ENCODE results near the gene GEMIN7. TPM values are rescaled to one million over a fixed set of nuclear protein-coding genes. Genes with fewer than 3 reads are reported as not detected.

Gene GEMIN7
- total RNA-seq, 1 donor from 2014 or later: 63.6 TPM

- H3K36me3 ChIP-seq (ENCODE audit: control insufficient read depth, insufficient read depth, low read length): peaks cover 2% of the 10 kb centered on the region
Observed at GRCh38 chr19:45047188-45047797, 31.8 kb upstream of the GEMIN7 start.

GRCh38 chr19:45049073-45049736, 29.9 kb upstream of the GEMIN7 start:
- Histone ChIP-seq H3K27me3 (ENCODE audit: control insufficient read depth, insufficient read depth, low read length) (no peaks in the 10 kb centered on the region), H3K4me3 (ENCODE audit: low read depth, low read length) (no peak overlapping the region), H3K36me3 (ENCODE audit: control insufficient read depth, insufficient read depth, low read length) (peaks cover 1% of the 10 kb centered on the region)
- no peak for DNase-seq (ENCODE audit: low read depth)
- TF ChIP-seq CTCF (IDR thresholded peaks at IDR 0.05; ENCODE audit: insufficient read depth, low read length, poor library complexity, severe bottlenecking): no peak

More at GRCh38 chr19:45047188-45047797, 31.8 kb upstream of the GEMIN7 start:
- H3K27me3 ChIP-seq (ENCODE audit: control insufficient read depth, insufficient read depth, low read length): no peaks in the 10 kb centered on the region
- no peak overlapping the region for H3K4me3 ChIP-seq (ENCODE audit: low read depth, low read length)
- no peak for TF ChIP-seq CTCF (IDR thresholded peaks at IDR 0.05; ENCODE audit: insufficient read depth, low read length, poor library complexity, severe bottlenecking)
- no peak for DNase-seq (ENCODE audit: low read depth)

- no peak overlapping the region for H3K4me3 ChIP-seq (ENCODE audit: low read depth, low read length)
- DNase-seq (ENCODE audit: low read depth): no peak
- TF ChIP-seq CTCF (IDR thresholded peaks at IDR 0.05; ENCODE audit: insufficient read depth, low read length, poor library complexity, severe bottlenecking): no peak
- peaks cover 1% of the 10 kb centered on the region for H3K36me3 ChIP-seq (ENCODE audit: control insufficient read depth, insufficient read depth, low read length)
- H3K27me3 ChIP-seq (ENCODE audit: control insufficient read depth, insufficient read depth, low read length): no peaks in the 10 kb centered on the region
Observed at GRCh38 chr19:45050036-45050435, 29.0 kb upstream of the GEMIN7 start.

- no peak for DNase-seq (ENCODE audit: low read depth)
- TF ChIP-seq CTCF (IDR thresholded peaks at IDR 0.05; ENCODE audit: insufficient read depth, low read length, poor library complexity, severe bottlenecking): no peak
- Histone ChIP-seq H3K4me3 (ENCODE audit: low read depth, low read length) (no peak overlapping the region), H3K27me3 (ENCODE audit: control insufficient read depth, insufficient read depth, low read length) (no peaks in the 10 kb centered on the region), H3K36me3 (ENCODE audit: control insufficient read depth, insufficient read depth, low read length) (peaks cover 2% of the 10 kb centered on the region)
Observed at GRCh38 chr19:45051929-45052579, 27.0 kb upstream of the GEMIN7 start.

- Histone ChIP-seq H3K27me3 (ENCODE audit: control insufficient read depth, insufficient read depth, low read length) (no peaks in the 10 kb centered on the region), H3K36me3 (ENCODE audit: control insufficient read depth, insufficient read depth, low read length) (peaks cover 5% of the 10 kb centered on the region), H3K4me3 (ENCODE audit: low read depth, low read length) (no peak overlapping the region)
- DNase-seq (ENCODE audit: low read depth): no peak
- TF ChIP-seq CTCF (IDR thresholded peaks at IDR 0.05; ENCODE audit: insufficient read depth, low read length, poor library complexity, severe bottlenecking): no peak
Observed at GRCh38 chr19:45056831-45057230, 22.2 kb upstream of the GEMIN7 start.
